Liver (tissue), 9 donors: ENCODE measurements around the gene ASPHD2. TPM values are rescaled to one million over a fixed set of nuclear protein-coding genes. Genes with fewer than 3 reads are reported as not detected.
"Not testable (repeated sequence)": the region's sequence is repeated elsewhere in the genome, so short reads cannot be mapped to it uniquely, and the experiment has no call there.

Experiments
- DNase-seq: peaks from one replicate; pipeline ENCODE4 v3.0.0-alpha.2; 2017; ENCODE audit warnings: low spot score
- H3K27ac ChIP-seq, 2 donors: one replicate each; pipeline ENCODE4 v1.7.0; 2013; ENCODE audit warnings: inconsistent platforms in 2 of 2, low read length in 2 of 2, control low read depth in 1 of 2, low read depth in 1 of 2, mild to moderate bottlenecking in 1 of 2
- H3K27me3 ChIP-seq, 4 donors: one replicate each; pipeline versions ENCODE4 v1.6.1 to v1.7.0; 2013; ENCODE audit warnings: low read length in 3 of 4, inconsistent platforms in 1 of 4, mild to moderate bottlenecking in 1 of 4, moderate library complexity in 1 of 4; ENCODE audit not compliant: control insufficient read depth in 4 of 4, insufficient read depth in 4 of 4
- H3K36me3 ChIP-seq, 4 donors: one replicate each; pipeline versions ENCODE4 v1.6.1 to v1.7.0; 2013; ENCODE audit warnings: low read length in 3 of 4, mild to moderate bottlenecking in 3 of 4, low read depth in 1 of 4, moderate library complexity in 1 of 4; ENCODE audit not compliant: control insufficient read depth in 4 of 4, insufficient read depth in 3 of 4
- H3K4me1 ChIP-seq, 4 donors: one replicate each; pipeline versions ENCODE4 v1.6.1 to v1.7.0; 2013; ENCODE audit warnings: low read length in 3 of 4, mild to moderate bottlenecking in 3 of 4, moderate library complexity in 1 of 4; ENCODE audit not compliant: control insufficient read depth in 4 of 4, insufficient read depth in 4 of 4
- H3K4me3 ChIP-seq, 3 donors: one replicate each; pipeline versions ENCODE4 v1.6.1 to v1.7.0; 2013; ENCODE audit warnings: low read length in 3 of 3, control low read depth in 1 of 3, low read depth in 1 of 3, mild to moderate bottlenecking in 1 of 3
- H3K9ac ChIP-seq, 2 donors: one replicate each; pipeline ENCODE4 v1.7.0; 2013; ENCODE audit warnings: low read length in 2 of 2, mild to moderate bottlenecking in 2 of 2, moderate library complexity in 2 of 2, control low read depth in 1 of 2, low read depth in 1 of 2
- H3K9me3 ChIP-seq, 4 donors: one replicate each; pipeline versions ENCODE4 v1.6.1 to v1.7.0; 2013; ENCODE audit warnings: low read length in 3 of 4; ENCODE audit not compliant: control insufficient read depth in 4 of 4
- CTCF ChIP-seq: fragments of 150-350 bp; IDR thresholded peaks from 2 replicates; pipeline ENCODE4 v1.5.1; 2017; ENCODE audit warnings: improper control_type of control experiment, low read depth, low read length; ENCODE audit not compliant: missing input control
- EGR1 ChIP-seq, 2 donors: IDR thresholded peaks; 2 replicates each; pipeline ENCODE4 v1.6.1; 2016 to 2018; ENCODE audit warnings: antibody characterized with exemption in 2 of 2, low read depth in 2 of 2
- FOXA1 ChIP-seq: IDR thresholded peaks from 2 replicates; pipeline ENCODE4 v1.6.1; 2016; ENCODE audit warnings: antibody characterized with exemption
- FOXA2 ChIP-seq: IDR thresholded peaks from 2 replicates; pipeline ENCODE4 v1.6.1; 2016; ENCODE audit warnings: antibody characterized with exemption
- GABPA ChIP-seq, 2 donors: IDR thresholded peaks in 1 of 2; conservative IDR thresholded peaks in 1 of 2; 2 replicates each; pipeline ENCODE4 v1.6.1; 2016; ENCODE audit warnings: antibody characterized with exemption in 2 of 2, mild to moderate bottlenecking in 1 of 2, moderate library complexity in 1 of 2
- HNF4A ChIP-seq, 2 donors: conservative IDR thresholded peaks; 2 replicates each; pipeline ENCODE4 v1.6.1; 2016; ENCODE audit warnings: antibody characterized with exemption in 2 of 2, mild to moderate bottlenecking in 2 of 2
- HNF4G ChIP-seq: IDR thresholded peaks from 2 replicates; pipeline ENCODE4 v1.6.1; 2016; ENCODE audit warnings: antibody characterized with exemption
- RAD21 ChIP-seq, 2 donors: IDR thresholded peaks; 2 replicates each; pipeline ENCODE4 v1.6.1; 2016; ENCODE audit warnings: antibody characterized with exemption in 2 of 2, mild to moderate bottlenecking in 2 of 2
- RXRA ChIP-seq, 2 donors: IDR thresholded peaks; 2 replicates each; pipeline ENCODE4 v1.6.1; 2017 to 2018; ENCODE audit warnings: antibody characterized with exemption in 2 of 2, mild to moderate bottlenecking in 1 of 2
- SP1 ChIP-seq: IDR thresholded peaks from 2 replicates; pipeline ENCODE4 v1.6.1; 2018; ENCODE audit warnings: antibody characterized with exemption, mild to moderate bottlenecking
- TAF1 ChIP-seq: conservative IDR thresholded peaks from 2 replicates; pipeline ENCODE4 v1.6.1; 2016; ENCODE audit warnings: antibody characterized with exemption, mild to moderate bottlenecking
- YY1 ChIP-seq: IDR thresholded peaks from 2 replicates; pipeline ENCODE4 v1.6.1; 2016; ENCODE audit warnings: antibody characterized with exemption, mild to moderate bottlenecking
- WGBS: extraction: QIAGEN DNeasy Blood & Tissue Kit; methylation state at CpG from one replicate; pipeline ENCODE4 v1.1.7; 2013; 5-methylcytosine and 5-hydroxymethylcytosine counted together
- polyA plus RNA-seq, 2 donors: library from polyadenylated mRNA; stranded (reverse) in 1 of 2; unstranded in 1 of 2; fragments of 200-250 nt in 1 of 2; fragments of >200 nt in 1 of 2; fragmentation: Nextera tagmentation in 1 of 2; extraction: Ambion mirVana in 1 of 2; gene quantifications; one replicate each; pipeline versions ENCODE4 v1.2.1 to v1.2.3, GENCODE V29; 2013 to 2015
- total RNA-seq, 2 donors: library from RNA; depleted of rRNA; stranded (reverse); fragments of >200 nt; gene quantifications; one replicate each; pipeline ENCODE4 v1.2.3, GENCODE V29; 2014
- TF ChIP-seq, protein P1 (sequence below): IDR thresholded peaks from 2 replicates; pipeline ENCODE4 v1.6.1; 2016; ENCODE audit warnings: antibody characterized with exemption
- TF ChIP-seq, protein P2 (sequence below): IDR thresholded peaks from 2 replicates; pipeline ENCODE4 v1.6.1; 2016; ENCODE audit warnings: antibody characterized with exemption
- TF ChIP-seq, protein P3 (sequence below): IDR thresholded peaks from 2 replicates; pipeline ENCODE4 v1.6.1; 2016; ENCODE audit warnings: antibody characterized with exemption
- TF ChIP-seq, protein P4 (sequence below): IDR thresholded peaks from 2 replicates; pipeline ENCODE4 v1.6.1; 2016; ENCODE audit warnings: antibody characterized with exemption, mild to moderate bottlenecking
- donor health status: healthy.
- donor health status: healthy.
- donor health status: healthy.
- donor health status: healthy.
- donor health status: healthy.

Gene ASPHD2
- total and polyA plus RNA-seq, 4 donors = 0.12 to 0.47 (median 0.18) TPM

GRCh38 chr22:26406118-26406517 is 22.9 kb upstream of the ASPHD2 start:
- DNase-seq = no peak
- H3K27me3 ChIP-seq = peaks cover 0 to 8% (median 3%) of the 10 kb centered on the region in 4 donors
- H3K27ac ChIP-seq = no peak overlapping the region
- no peaks in the 10 kb centered on the region for H3K4me1 ChIP-seq
- no peak overlapping the region for H3K9ac ChIP-seq
- no peak for TF ChIP-seq EGR1 (IDR thresholded peaks at IDR 0.05; ENCODE audit: low read depth in 2 of 2)
- TF ChIP-seq TAF1 = no peak
- TF ChIP-seq, protein P1, sequence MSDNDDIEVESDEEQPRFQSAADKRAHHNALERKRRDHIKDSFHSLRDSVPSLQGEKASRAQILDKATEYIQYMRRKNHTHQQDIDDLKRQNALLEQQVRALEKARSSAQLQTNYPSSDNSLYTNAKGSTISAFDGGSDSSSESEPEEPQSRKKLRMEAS = no peak
- TF ChIP-seq, protein P2, sequence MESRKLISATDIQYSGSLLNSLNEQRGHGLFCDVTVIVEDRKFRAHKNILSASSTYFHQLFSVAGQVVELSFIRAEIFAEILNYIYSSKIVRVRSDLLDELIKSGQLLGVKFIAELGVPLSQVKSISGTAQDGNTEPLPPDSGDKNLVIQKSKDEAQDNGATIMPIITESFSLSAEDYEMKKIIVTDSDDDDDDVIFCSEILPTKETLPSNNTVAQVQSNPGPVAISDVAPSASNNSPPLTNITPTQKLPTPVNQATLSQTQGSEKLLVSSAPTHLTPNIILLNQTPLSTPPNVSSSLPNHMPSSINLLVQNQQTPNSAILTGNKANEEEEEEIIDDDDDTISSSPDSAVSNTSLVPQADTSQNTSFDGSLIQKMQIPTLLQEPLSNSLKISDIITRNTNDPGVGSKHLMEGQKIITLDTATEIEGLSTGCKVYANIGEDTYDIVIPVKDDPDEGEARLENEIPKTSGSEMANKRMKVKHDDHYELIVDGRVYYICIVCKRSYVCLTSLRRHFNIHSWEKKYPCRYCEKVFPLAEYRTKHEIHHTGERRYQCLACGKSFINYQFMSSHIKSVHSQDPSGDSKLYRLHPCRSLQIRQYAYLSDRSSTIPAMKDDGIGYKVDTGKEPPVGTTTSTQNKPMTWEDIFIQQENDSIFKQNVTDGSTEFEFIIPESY = no peak
- TF ChIP-seq FOXA2 = no peak
- no peak for TF ChIP-seq SP1
- no peak for TF ChIP-seq CTCF
- no peak overlapping the region for H3K4me3 ChIP-seq
- H3K9me3 ChIP-seq = peaks cover 0 to under 1% (median 0%) of the 10 kb centered on the region in 4 donors
- no peaks in the 10 kb centered on the region for H3K36me3 ChIP-seq
- WGBS = 73% methylated on average over 4 of the region's 4 CpGs

GRCh38 chr22:26408562-26409220 is 20.4 kb upstream of the ASPHD2 start:
- H3K9me3 ChIP-seq, H3K9ac ChIP-seq: not testable (repeated sequence)
- WGBS = 82% methylated on average over 7 of the region's 7 CpGs

GRCh38 chr22:26409719-26410335 is 19.2 kb upstream of the ASPHD2 start:
- TF ChIP-seq HNF4G (no peak), HNF4A (conservative IDR thresholded peaks at IDR 0.05) (no peak), YY1 (no peak), CTCF (no peak), GABPA (IDR thresholded peaks at IDR 0.05 in 1 of 2, conservative IDR thresholded peaks at IDR 0.05 in 1 of 2) (no peak), EGR1 (IDR thresholded peaks at IDR 0.05; ENCODE audit: low read depth in 2 of 2) (no peak), RAD21 (IDR thresholded peaks at IDR 0.05) (no peak), SP1 (no peak), TAF1 (no peak), RXRA (IDR thresholded peaks at IDR 0.05) (no peak), FOXA1 (no peak)
- TF ChIP-seq, protein P3, sequence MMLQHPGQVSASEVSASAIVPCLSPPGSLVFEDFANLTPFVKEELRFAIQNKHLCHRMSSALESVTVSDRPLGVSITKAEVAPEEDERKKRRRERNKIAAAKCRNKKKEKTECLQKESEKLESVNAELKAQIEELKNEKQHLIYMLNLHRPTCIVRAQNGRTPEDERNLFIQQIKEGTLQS = no peak
- TF ChIP-seq, protein P4, sequence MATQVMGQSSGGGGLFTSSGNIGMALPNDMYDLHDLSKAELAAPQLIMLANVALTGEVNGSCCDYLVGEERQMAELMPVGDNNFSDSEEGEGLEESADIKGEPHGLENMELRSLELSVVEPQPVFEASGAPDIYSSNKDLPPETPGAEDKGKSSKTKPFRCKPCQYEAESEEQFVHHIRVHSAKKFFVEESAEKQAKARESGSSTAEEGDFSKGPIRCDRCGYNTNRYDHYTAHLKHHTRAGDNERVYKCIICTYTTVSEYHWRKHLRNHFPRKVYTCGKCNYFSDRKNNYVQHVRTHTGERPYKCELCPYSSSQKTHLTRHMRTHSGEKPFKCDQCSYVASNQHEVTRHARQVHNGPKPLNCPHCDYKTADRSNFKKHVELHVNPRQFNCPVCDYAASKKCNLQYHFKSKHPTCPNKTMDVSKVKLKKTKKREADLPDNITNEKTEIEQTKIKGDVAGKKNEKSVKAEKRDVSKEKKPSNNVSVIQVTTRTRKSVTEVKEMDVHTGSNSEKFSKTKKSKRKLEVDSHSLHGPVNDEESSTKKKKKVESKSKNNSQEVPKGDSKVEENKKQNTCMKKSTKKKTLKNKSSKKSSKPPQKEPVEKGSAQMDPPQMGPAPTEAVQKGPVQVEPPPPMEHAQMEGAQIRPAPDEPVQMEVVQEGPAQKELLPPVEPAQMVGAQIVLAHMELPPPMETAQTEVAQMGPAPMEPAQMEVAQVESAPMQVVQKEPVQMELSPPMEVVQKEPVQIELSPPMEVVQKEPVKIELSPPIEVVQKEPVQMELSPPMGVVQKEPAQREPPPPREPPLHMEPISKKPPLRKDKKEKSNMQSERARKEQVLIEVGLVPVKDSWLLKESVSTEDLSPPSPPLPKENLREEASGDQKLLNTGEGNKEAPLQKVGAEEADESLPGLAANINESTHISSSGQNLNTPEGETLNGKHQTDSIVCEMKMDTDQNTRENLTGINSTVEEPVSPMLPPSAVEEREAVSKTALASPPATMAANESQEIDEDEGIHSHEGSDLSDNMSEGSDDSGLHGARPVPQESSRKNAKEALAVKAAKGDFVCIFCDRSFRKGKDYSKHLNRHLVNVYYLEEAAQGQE = no peak
- Histone ChIP-seq H3K4me3 (no peak overlapping the region), H3K9me3 (peaks cover 2 to 5% (median 3%) of the 10 kb centered on the region in 4 donors), H3K4me1 (no peaks in the 10 kb centered on the region), H3K9ac (no peak overlapping the region), H3K27me3 (peaks cover 0 to 15% (median 2%) of the 10 kb centered on the region in 4 donors), H3K36me3 (no peaks in the 10 kb centered on the region), H3K27ac (no peak overlapping the region)
- WGBS = 55% methylated on average over 5 of the region's 5 CpGs
- DNase-seq = no peak

More at GRCh38 chr22:26408562-26409220, 20.4 kb upstream of the ASPHD2 start:
- not testable (repeated sequence) for H3K4me3 ChIP-seq, DNase-seq, H3K27ac ChIP-seq, H3K36me3 ChIP-seq, H3K4me1 ChIP-seq
- H3K27me3 ChIP-seq = peaks cover 0 to 15% (median 2%) of the 10 kb centered on the region in 4 donors
